Islet of Langerhans (tissue), 1 donor: ENCODE data around the gene EEFSEC.

Source experiments
- FAIRE-seq: peaks from one replicate; lab custom pipeline; 2011; peaks lifted over from hg19 to GRCh38; lab: Jason Lieb, UNC

EEFSEC gene

DNA sequence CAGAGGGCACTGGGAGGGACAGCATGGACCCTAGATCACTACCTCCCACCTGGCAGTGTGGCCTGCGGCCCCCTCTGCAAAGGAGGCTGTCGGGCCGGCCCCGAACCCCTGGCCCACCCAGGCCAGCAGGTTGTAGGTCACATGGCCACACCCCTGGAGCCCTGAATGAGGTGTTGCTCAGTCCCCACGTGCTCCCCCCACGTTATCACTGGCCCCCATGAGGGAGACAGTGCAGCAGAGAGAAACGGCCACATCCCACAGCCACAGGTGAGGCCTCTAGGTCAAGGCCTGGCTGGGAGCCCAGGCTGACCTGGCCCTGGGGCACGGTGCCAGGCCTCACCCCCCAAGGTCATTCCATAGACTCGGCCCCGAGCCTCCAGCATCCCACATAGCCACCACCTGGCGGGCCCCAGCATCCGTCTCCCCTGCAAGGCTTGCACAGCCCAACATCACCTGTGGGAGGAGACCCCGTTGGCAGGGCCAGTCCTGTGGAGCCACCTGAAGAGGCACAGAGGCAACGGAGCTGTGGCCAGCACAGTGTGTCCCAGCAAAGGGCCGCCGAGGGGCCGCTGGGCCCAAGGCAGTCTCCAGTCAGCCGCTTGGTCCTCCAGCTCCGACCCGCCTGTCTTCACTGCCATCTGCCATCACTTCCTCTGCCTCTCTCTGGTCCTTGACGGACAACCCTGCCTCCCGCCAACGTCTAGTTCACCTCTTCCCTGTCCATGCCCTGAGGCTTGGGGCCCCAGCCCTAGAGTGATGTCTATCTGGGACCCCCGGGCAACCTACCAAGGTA, 260.3 kb downstream of the EEFSEC start:
- FAIRE-seq: no peak

GRCh38 chr3:128415200-128415772, 262.0 kb downstream of the EEFSEC start:
- FAIRE-seq: no peak

DNA sequence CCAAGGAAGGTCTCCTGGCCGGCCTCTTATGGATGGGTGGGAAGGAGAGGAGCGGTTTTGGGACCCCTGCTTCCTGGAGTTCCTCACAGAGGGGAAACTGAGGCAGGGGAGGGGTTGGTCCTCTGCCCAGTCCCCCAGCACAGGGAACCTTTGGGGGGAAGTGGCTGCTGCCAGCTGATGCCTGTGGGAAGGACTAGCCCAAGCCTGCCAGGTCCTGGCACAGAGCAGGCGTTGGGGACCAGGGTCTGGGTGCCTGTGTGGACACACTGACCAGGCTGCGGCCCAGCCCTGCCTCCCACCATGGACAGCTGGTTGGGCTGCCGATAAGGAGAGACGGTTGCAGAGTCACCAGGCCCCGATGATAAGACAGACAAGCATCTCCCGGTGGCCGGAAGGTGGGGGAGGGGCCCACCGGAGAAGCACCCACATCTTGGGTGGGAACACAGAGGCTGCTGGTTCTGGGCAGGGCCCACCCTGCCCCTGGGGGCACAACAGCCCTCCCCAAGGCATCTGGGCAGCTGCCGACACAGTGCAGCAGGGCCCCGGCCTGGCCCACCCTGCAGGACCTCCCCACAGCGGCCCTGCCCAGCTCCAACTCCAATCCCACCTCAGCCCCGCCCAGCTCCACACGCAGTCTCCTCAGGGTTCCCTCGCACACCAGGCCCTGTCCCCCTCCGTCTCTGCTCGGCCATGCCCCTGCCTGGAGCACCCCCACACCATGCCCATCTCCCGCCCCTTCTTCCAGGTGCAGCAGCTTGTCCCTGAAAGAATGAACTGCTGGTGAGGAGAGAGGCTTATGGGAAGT, 262.7 kb downstream of the EEFSEC start:
- no peak for FAIRE-seq

DNA sequence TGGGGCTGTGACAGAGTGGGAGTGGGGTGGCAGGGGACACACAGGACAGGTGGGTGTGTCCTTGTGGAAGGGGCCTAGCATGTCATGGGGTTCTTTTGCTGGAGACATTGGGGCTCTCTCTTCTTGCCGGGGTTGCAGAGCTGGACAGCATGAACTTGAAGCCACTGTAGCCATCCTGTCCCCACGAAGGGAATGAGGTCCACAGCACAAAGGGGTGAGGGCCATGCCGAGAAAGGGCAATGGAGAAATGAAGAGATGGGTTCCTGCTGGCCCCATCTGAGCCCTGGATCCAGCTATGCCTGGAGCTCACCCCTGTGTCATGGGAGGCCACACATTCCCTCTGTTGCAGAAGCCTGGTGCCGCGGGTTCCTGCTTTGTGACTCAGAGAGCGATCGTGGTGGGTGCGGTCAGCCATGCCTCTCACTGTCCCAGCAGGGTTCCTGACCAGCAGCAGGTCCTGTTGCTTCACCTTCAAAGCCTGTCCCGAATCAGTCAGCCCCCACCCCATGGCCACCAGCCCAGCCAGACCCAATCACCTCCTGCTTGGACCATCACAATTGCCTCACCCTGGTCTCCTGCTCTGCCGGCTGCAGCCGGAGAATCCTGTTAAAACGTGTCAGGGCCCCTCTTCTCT, 263.4 kb downstream of the EEFSEC start:
- no peak for FAIRE-seq

- FAIRE-seq: no peak
Observed at GRCh38 chr3:128418900-128419299, 265.6 kb downstream of the EEFSEC start.

GRCh38 chr3:128419311-128419710, 266.0 kb downstream of the EEFSEC start:
- FAIRE-seq: no peak

DNA sequence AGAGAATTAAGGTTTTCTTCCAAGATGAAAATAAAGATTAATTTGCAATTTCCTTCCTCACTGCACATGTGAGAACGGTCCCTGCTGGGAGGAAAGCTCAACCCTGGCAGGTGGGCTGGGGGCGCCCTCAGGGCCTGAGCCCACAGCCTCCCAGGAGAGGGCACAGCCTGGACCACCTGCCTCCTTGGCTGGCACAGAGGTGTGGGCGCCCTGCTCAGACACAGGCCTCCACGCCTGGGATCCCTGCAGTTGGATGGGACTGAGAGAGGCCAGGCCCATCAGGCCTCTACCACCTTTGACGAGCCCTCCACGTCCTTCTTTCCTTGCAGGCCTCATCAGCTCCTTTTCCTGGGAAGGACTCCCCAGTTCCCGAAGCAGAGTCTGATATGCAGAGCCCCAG, 267.0 kb downstream of the EEFSEC start:
- no peak for FAIRE-seq

GRCh38 chr3:128420720-128421438, 267.6 kb downstream of the EEFSEC start:
- FAIRE-seq: no peak

DNA sequence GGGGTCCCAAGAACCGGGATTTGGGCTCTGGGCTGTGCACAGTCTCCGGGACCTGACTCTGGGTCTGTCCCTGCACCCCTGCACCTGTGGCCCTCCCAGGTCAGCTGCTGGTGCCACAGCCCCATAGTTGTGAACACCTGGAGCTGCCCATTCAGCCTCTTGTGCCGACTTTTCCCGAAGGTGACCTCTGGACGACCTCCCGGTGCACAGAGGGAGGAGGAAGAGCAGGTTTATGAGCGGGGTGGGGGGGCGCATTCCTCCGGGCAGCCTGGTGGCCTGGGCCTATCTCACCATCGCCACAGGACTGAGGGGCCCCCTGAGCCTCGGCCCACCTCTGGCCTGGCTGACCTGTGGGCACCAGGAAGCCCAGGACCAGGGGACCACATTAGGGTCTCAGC, 268.2 kb downstream of the EEFSEC start:
- no peak for FAIRE-seq

GRCh38 chr3:128421966-128422365, 268.7 kb downstream of the EEFSEC start:
- no peak for FAIRE-seq

DNA sequence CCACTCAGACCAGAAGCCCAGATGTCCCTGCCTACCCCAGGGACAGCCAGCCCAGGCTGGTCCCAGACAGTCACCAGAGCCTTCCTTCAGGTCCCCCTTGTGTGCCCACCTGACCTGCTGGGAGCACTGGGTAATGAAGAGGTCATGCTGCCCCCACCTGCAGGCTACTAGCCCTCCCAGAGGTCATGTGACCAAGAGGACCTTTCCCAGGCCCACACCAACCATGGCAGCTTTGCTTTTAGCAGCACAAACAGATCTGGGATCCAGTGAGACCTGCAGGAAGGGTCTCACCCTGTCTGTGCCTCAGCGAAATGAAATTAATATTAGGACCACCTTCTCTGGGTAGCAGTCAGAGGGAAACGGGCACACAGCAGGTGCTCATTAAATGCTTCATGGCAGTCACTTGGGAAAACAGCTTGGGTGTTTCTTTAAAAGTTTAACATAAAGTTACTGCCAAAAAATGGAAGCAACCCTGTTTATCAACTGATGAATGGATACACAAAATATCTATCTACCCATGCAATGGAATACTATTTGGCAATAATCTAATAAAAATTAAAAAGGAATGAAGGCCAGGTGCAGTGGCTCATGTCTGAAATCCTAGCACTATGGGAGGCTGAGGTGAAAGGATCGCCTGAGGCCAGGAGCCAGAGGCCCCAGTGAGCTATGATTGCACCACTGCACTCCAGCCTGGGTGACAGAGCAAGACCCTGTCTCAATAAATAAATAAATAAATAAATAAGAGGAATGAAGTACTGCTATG, 269.7 kb downstream of the EEFSEC start:
- FAIRE-seq: no peak

DNA sequence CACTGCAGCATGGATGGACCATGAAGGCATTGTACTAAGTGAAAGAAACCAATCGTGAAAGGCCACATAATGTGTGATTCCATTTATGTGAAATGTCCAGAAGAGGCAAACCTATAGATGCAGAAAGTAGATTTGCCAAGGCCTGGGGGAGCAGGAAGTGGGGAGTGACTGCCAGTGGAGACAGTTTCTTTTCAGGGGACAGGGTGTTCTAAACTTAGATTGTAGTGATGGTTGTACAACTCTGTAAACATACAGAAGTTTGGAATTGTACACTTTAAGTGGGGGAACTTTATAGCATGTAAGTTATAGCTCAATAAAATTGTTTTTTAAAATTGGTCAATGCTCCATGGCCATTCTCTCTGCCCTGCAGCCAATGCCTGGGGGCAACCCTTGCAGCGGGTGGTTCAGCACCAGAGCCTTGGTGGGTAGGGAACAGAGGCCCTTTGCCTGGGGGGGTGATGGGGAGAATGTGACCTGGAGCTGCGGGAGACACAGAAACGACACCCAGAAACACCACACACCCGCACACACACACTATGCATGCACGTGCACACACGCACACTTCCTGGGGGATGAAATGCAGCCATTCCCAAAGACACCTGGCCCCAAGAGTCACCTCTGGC, 270.4 kb downstream of the EEFSEC start:
- FAIRE-seq: no peak

DNA sequence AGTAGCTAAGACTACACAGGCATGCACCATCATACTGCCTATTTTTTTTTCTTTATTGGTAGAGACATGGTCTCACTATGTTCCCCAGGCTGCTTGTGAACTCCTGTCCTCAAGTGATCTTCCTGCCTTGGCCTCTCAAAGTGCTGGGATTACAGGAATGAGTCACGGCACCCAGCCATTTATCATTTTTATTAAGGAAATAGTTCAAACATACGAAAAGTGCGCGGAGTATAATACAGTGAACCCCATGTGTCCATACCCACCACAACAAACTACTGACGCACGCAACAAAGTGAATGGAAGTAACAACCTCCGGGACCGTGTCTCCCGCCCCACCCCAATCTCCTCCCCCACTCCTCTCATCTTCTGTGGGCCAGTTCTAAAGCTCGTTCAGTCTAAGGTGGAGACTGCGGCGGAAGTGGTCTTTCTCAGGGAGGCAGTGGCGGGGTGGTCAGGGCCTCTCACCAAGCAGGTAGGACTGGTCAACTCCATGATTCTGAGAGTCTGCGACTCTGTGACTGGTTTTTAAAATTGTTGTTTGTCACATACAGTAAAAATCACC, 271.3 kb downstream of the EEFSEC start:
- no peak for FAIRE-seq

DNA sequence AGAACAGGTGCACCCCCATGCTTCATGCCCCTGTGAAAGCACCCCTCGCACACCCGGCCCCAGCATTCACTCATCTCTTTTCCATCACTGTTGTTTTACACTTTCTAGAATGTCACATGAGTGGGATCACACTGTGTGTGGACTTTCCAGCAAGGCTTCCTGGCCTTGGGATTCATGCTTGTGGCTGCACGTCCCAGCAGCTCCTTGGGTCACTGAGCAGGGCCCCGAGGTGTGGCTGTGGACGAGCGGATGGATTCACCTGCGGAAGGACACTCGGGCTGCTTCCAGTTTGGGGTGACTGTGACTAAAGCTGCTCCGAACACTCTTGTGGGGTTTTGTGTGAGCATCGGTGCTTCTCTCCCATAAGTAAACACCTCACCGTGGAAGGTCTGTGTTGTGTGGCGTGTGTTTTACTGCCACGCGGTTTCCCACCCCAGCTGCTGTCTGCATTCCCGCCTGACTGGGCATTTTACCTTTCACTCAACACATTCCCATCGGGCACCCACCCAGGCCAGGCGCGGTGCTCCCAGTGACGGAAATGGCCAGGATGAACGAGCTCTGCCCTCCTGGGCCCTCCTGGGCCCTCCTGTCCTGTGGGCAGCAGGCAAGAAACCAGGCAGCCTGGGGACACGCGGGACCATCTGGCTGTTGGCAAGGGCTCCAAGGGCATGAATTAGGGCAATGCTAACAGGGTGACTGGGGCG, 272.0 kb downstream of the EEFSEC start:
- no peak for FAIRE-seq

GRCh38 chr3:128425846-128426127, 272.5 kb downstream of the EEFSEC start:
- no peak for FAIRE-seq

- no peak for FAIRE-seq
Observed at GRCh38 chr3:128426128-128426921, 273.0 kb downstream of the EEFSEC start.

DNA sequence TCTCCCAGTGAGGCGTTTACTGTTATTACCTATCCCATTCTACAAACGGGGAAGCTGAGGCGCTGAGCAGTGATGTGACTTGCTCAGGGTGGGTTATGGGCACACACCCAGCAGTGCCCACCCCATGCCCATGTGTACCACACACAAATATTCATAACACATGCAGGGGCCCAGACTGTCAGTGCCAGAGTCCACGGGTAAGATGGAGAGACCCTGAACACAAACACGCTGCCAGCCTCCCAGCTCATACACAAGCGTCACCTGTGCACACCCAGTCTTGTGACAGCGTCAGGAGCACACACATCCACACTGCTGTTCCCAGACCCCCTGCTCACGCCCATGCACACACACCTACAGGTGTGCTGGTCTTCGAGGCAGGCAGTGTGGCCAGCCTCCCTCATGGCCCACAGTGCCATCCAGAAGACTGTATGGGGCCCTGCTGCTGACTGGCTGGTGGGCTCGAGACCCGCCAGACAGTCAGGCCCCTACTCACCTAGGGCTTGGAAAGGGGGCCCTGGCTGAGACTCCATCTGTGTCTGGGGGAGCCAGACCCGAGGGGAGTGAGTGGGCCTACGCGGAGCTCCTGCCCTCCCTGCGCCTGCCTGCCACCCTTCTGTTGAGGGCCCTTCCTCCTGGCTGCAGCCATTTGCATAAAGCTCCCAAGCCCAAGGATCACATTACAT, 274.0 kb downstream of the EEFSEC start:
- FAIRE-seq: no peak
